Glutamatergic neuron (in vitro differentiated cells): ENCODE data around the gene KLHL22. TPM values are rescaled to one million over a fixed set of nuclear protein-coding genes. Genes with fewer than 3 reads are reported as not detected.

Experiments used
- DNase-seq: peaks from one replicate; pipeline ENCODE4 v3.0.0; 2022
- H3K27ac Mint-ChIP-seq: one replicate; pipeline ENCODE4 v1.8.0; 2020; ENCODE audit warnings: mild to moderate bottlenecking, mixed read lengths, inconsistent platforms; ENCODE audit not compliant: unreplicated experiment
- H3K27me3 Mint-ChIP-seq: one replicate; pipeline ENCODE4 v1.8.0; 2020; ENCODE audit warnings: mild to moderate bottlenecking, moderate library complexity, mixed read lengths, inconsistent platforms; ENCODE audit not compliant: unreplicated experiment
- H3K36me3 Mint-ChIP-seq: one replicate; pipeline ENCODE4 v1.8.0; 2020; ENCODE audit warnings: mild to moderate bottlenecking, mixed read lengths, inconsistent platforms; ENCODE audit not compliant: unreplicated experiment
- H3K4me1 Mint-ChIP-seq: one replicate; pipeline ENCODE4 v1.8.0; 2020; ENCODE audit warnings: mild to moderate bottlenecking, low read depth, mixed read lengths, inconsistent platforms; ENCODE audit not compliant: unreplicated experiment
- H3K4me3 Mint-ChIP-seq: one replicate; pipeline ENCODE4 v1.8.0; 2020; ENCODE audit warnings: mild to moderate bottlenecking, mixed read lengths, inconsistent platforms; ENCODE audit not compliant: unreplicated experiment
- H3K9me3 Mint-ChIP-seq: one replicate; pipeline ENCODE4 v1.8.0; 2020; ENCODE audit warnings: mild to moderate bottlenecking, moderate library complexity, mixed read lengths, inconsistent platforms; ENCODE audit not compliant: unreplicated experiment
- CTCF ChIP-seq: fragments of 200-600 bp; sonication (generic); IDR thresholded peaks from one replicate; pipeline ENCODE4 v1.5.0; 2021; ENCODE audit not compliant: partially characterized antibody, unreplicated experiment
- total RNA-seq: library from RNA; stranded (reverse); fragmentation: NEBNext Ultra II Directional; extraction: Animal tissue kit (Norgen Biotek cat#: 25700); gene quantifications from one replicate; pipeline ENCODE4 v1.2.1, GENCODE V29; 2021; ENCODE audit not compliant: unreplicated experiment

Gene KLHL22
- total RNA-seq, 1 donor from 2014 or later = 20.2 TPM

GRCh38 chr22:20426259-20426615 lies 69.4 kb downstream of the KLHL22 start:
- peaks cover 14% of the 10 kb centered on the region for H3K27me3 Mint-ChIP-seq

GRCh38 chr22:20425566-20426258 lies 69.9 kb downstream of the KLHL22 start:
- Mint-ChIP-seq H3K4me3 (no peak overlapping the region), H3K27ac (no peak overlapping the region), H3K36me3 (peaks cover 4% of the 10 kb centered on the region), H3K9me3 (peaks cover 5% of the 10 kb centered on the region), H3K27me3 (peaks cover 14% of the 10 kb centered on the region), H3K4me1 (peaks cover 2% of the 10 kb centered on the region)
- peak; percentile 26 for DNase-seq
- no peak for TF ChIP-seq CTCF

More at GRCh38 chr22:20426259-20426615, 69.4 kb downstream of the KLHL22 start:
- no peak for DNase-seq
- Mint-ChIP-seq H3K27ac (no peak overlapping the region), H3K9me3 (peaks cover 5% of the 10 kb centered on the region), H3K4me3 (no peak overlapping the region), H3K4me1 (peaks cover 2% of the 10 kb centered on the region), H3K36me3 (peaks cover 4% of the 10 kb centered on the region)
- no peak for TF ChIP-seq CTCF

DNA sequence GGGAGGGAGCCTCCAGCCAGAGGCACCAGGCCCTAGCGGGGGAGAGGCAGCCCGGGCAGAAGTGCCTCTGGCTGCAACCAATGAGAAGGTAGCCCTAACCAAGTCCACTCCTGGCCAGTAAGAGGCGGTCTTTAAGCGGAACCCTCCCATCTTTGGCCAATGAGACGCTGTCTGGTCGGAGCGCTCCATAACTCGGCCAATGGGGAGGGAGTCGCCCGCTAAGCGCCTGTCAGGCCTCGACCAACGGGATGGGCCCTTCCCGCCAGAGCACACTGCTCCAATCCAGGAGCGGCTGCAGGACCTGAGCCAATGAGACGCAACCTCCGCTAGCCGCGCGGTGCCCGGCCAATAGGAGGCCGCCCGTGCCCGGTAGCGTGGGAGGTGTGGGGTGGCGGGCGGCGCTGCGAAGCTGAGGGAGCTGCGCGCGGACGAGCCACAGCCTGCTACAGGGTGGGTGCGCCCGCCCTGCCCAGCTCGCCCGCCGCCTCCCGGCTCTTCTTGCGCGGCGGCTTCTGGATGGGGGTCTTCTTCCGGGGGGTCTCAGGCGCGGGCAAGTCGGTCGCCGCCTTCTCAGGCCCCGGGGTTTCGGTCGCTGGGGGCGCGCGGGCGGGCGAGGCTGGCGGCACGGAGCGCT lies 70.5 kb downstream of the KLHL22 start:
- H3K27me3 Mint-ChIP-seq = peaks cover 14% of the 10 kb centered on the region
- no peak overlapping the region for H3K4me3 Mint-ChIP-seq
- H3K4me1 Mint-ChIP-seq = peaks cover 2% of the 10 kb centered on the region
- no peak for TF ChIP-seq CTCF
- DNase-seq = peak; percentile 56
- no peak overlapping the region for H3K27ac Mint-ChIP-seq
- H3K9me3 Mint-ChIP-seq = peaks cover 5% of the 10 kb centered on the region
- H3K36me3 Mint-ChIP-seq = peaks cover 4% of the 10 kb centered on the region

- Mint-ChIP-seq H3K36me3 (peaks cover 4% of the 10 kb centered on the region), H3K27me3 (peaks cover 14% of the 10 kb centered on the region), H3K27ac (no peak overlapping the region)
These were observed 71.0 kb downstream of the KLHL22 start for GRCh38 chr22:20424568-20424931.

More at GRCh38 chr22:20424568-20424931, 71.0 kb downstream of the KLHL22 start:
- Mint-ChIP-seq H3K4me3 (no peak overlapping the region), H3K4me1 (peaks cover 2% of the 10 kb centered on the region), H3K9me3 (peaks cover 5% of the 10 kb centered on the region)
- no peak for DNase-seq
- TF ChIP-seq CTCF = no peak
